Measurements from ENCODE around the gene SLC39A7.

GRCh38 chr6:33249732-33250630 is 49.3 kb downstream of the SLC39A7 start:
- TF ChIP-seq CTCF (conservative IDR thresholded peaks at IDR 0.05 in 1 of 2, IDR thresholded peaks at IDR 0.05 in 1 of 2; ENCODE audit: extremely low read depth in 1 of 2, insufficient read depth in 1 of 2, low read depth in 1 of 2, low read length in 2 of 2), result no peak
- TF ChIP-seq EZH2 (IDR thresholded peaks at IDR 0.05; ENCODE audit: borderline replicate concordance, low read length), result no peak

All from mammary epithelial cell (primary cell).